Liver (tissue), 3 donors: ENCODE measurements around the gene STIM2.

Experiments
- EGR1 ChIP-seq, 2 donors: IDR thresholded peaks; 2 replicates each; pipeline ENCODE4 v1.6.1; 2016 to 2018; ENCODE audit warnings: antibody characterized with exemption in 2 of 2, low read depth in 2 of 2
- GABPA ChIP-seq, 2 donors: IDR thresholded peaks in 1 of 2; conservative IDR thresholded peaks in 1 of 2; 2 replicates each; pipeline ENCODE4 v1.6.1; 2016; ENCODE audit warnings: antibody characterized with exemption in 2 of 2, mild to moderate bottlenecking in 1 of 2, moderate library complexity in 1 of 2
- RAD21 ChIP-seq, 2 donors: IDR thresholded peaks; 2 replicates each; pipeline ENCODE4 v1.6.1; 2016; ENCODE audit warnings: antibody characterized with exemption in 2 of 2, mild to moderate bottlenecking in 2 of 2
- SP1 ChIP-seq: IDR thresholded peaks from 2 replicates; pipeline ENCODE4 v1.6.1; 2018; ENCODE audit warnings: antibody characterized with exemption, mild to moderate bottlenecking
- TAF1 ChIP-seq: conservative IDR thresholded peaks from 2 replicates; pipeline ENCODE4 v1.6.1; 2016; ENCODE audit warnings: antibody characterized with exemption, mild to moderate bottlenecking
- YY1 ChIP-seq: IDR thresholded peaks from 2 replicates; pipeline ENCODE4 v1.6.1; 2016; ENCODE audit warnings: antibody characterized with exemption, mild to moderate bottlenecking
- TF ChIP-seq, protein P1 (sequence below): fragments of 150-350 bp; IDR thresholded peaks from 2 replicates; pipeline ENCODE4 v1.5.1; 2017; ENCODE audit warnings: improper control_type of control experiment, low read depth, low read length; ENCODE audit not compliant: missing input control
- TF ChIP-seq, protein P2 (sequence below): IDR thresholded peaks from 2 replicates; pipeline ENCODE4 v1.6.1; 2016; ENCODE audit warnings: antibody characterized with exemption, mild to moderate bottlenecking
- donor health status: healthy.
- donor health status: healthy.

DNA sequence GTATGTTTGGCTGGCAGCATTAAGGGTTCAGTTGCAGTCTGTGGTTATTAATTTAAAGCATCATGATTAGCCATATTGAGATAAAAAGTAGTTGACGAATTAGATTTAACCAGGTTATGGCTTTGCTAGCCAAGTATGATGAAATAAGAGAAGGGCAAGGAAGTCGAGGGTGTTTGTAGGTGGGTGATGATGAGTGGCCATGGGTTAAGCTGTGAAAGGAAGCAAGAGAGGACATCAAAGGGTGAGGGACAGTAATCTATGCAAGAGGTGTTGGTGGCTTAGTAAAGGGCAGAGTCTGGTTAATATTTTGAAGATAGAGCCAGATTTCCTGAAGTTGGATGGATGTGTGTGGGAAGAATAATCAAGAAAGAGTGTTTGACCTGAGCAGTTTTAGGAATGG, 44.5 kb downstream of the STIM2 start:
- TF ChIP-seq RAD21 (IDR thresholded peaks at IDR 0.05) (no peak), GABPA (IDR thresholded peaks at IDR 0.05 in 1 of 2, conservative IDR thresholded peaks at IDR 0.05 in 1 of 2) (no peak), EGR1 (IDR thresholded peaks at IDR 0.05; ENCODE audit: low read depth in 2 of 2) (no peak), TAF1 (no peak), SP1 (no peak), YY1 (no peak)
- TF ChIP-seq, protein P1, sequence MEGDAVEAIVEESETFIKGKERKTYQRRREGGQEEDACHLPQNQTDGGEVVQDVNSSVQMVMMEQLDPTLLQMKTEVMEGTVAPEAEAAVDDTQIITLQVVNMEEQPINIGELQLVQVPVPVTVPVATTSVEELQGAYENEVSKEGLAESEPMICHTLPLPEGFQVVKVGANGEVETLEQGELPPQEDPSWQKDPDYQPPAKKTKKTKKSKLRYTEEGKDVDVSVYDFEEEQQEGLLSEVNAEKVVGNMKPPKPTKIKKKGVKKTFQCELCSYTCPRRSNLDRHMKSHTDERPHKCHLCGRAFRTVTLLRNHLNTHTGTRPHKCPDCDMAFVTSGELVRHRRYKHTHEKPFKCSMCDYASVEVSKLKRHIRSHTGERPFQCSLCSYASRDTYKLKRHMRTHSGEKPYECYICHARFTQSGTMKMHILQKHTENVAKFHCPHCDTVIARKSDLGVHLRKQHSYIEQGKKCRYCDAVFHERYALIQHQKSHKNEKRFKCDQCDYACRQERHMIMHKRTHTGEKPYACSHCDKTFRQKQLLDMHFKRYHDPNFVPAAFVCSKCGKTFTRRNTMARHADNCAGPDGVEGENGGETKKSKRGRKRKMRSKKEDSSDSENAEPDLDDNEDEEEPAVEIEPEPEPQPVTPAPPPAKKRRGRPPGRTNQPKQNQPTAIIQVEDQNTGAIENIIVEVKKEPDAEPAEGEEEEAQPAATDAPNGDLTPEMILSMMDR: no peak
- TF ChIP-seq, protein P2, sequence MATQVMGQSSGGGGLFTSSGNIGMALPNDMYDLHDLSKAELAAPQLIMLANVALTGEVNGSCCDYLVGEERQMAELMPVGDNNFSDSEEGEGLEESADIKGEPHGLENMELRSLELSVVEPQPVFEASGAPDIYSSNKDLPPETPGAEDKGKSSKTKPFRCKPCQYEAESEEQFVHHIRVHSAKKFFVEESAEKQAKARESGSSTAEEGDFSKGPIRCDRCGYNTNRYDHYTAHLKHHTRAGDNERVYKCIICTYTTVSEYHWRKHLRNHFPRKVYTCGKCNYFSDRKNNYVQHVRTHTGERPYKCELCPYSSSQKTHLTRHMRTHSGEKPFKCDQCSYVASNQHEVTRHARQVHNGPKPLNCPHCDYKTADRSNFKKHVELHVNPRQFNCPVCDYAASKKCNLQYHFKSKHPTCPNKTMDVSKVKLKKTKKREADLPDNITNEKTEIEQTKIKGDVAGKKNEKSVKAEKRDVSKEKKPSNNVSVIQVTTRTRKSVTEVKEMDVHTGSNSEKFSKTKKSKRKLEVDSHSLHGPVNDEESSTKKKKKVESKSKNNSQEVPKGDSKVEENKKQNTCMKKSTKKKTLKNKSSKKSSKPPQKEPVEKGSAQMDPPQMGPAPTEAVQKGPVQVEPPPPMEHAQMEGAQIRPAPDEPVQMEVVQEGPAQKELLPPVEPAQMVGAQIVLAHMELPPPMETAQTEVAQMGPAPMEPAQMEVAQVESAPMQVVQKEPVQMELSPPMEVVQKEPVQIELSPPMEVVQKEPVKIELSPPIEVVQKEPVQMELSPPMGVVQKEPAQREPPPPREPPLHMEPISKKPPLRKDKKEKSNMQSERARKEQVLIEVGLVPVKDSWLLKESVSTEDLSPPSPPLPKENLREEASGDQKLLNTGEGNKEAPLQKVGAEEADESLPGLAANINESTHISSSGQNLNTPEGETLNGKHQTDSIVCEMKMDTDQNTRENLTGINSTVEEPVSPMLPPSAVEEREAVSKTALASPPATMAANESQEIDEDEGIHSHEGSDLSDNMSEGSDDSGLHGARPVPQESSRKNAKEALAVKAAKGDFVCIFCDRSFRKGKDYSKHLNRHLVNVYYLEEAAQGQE: no peak
